GM12875 (cell line): ENCODE measurements around the gene ELOB.

Experiments
- H3K4me3 ChIP-seq: one replicate; pipeline ENCODE4 v1.5.1; 2011; ENCODE audit warnings: low read depth, low read length, control low read depth
- CTCF ChIP-seq: IDR thresholded peaks from 2 replicates; pipeline ENCODE4 v1.5.1; 2011; ENCODE audit warnings: low read depth, mild to moderate bottlenecking, control low read depth, inconsistent platforms, low read length, moderate library complexity, borderline replicate concordance; ENCODE audit not compliant: insufficient read depth

ELOB gene

GRCh38 chr16:2779978-2780898 lies 3.2 kb upstream of the ELOB start:
- H3K4me3 ChIP-seq, result no peak overlapping the region
- TF ChIP-seq CTCF, result no peak

- TF ChIP-seq CTCF, result no peak
- no peak overlapping the region for H3K4me3 ChIP-seq
These were observed 2.3 kb upstream of the ELOB start for GRCh38 chr16:2779151-2779920.

- TF ChIP-seq CTCF, result no peak
- H3K4me3 ChIP-seq, result no peak overlapping the region
These were observed 1.5 kb upstream of the ELOB start for GRCh38 chr16:2778630-2778958.

- peak overlapping the region; percentile 99 for H3K4me3 ChIP-seq
- TF ChIP-seq CTCF, result no peak
These were observed 986 bp upstream of the ELOB start for GRCh38 chr16:2777903-2778629.

- H3K4me3 ChIP-seq, result peak overlapping the region; percentile 98
- TF ChIP-seq CTCF, result no peak
These were observed 460 bp downstream of the ELOB start for GRCh38 chr16:2776500-2777139.

GRCh38 chr16:2775765-2776499 lies 1.1 kb downstream of the ELOB start:
- no peak for TF ChIP-seq CTCF
- H3K4me3 ChIP-seq, result peak overlapping the region; percentile 98
